Activated T-cell treated with anti-CD3 and anti-CD28 coated beads for 4 hours (primary cell): ENCODE results near the gene SPIRE2.
"Not testable (repeated sequence)": the region's sequence is repeated elsewhere in the genome, so short reads cannot be mapped to it uniquely, and the experiment has no call there.

Experiments
- DNase-seq: peaks from one replicate; pipeline ENCODE4 v3.0.0-alpha.2; 2020

Gene SPIRE2

DNA sequence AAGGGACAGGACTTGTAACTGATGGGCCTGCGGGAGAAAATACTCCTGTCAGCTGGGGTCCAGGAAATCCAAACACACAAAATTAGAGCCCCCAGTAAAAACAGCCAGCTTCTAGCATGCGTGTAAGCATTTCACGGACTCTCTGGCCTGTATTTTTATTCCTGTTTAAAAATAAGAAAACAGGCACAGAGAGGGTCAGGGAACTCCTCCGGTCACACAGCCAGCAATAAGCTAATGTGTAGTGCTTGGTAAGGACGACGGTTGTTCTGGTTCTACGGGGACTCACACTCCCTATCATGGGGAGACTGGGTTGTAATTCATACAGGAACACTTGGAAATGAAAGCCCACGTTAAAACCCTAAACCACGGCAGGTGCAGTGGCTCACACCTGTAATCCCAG is 43.6 kb downstream of the SPIRE2 start:
- DNase-seq, result no peak

DNA sequence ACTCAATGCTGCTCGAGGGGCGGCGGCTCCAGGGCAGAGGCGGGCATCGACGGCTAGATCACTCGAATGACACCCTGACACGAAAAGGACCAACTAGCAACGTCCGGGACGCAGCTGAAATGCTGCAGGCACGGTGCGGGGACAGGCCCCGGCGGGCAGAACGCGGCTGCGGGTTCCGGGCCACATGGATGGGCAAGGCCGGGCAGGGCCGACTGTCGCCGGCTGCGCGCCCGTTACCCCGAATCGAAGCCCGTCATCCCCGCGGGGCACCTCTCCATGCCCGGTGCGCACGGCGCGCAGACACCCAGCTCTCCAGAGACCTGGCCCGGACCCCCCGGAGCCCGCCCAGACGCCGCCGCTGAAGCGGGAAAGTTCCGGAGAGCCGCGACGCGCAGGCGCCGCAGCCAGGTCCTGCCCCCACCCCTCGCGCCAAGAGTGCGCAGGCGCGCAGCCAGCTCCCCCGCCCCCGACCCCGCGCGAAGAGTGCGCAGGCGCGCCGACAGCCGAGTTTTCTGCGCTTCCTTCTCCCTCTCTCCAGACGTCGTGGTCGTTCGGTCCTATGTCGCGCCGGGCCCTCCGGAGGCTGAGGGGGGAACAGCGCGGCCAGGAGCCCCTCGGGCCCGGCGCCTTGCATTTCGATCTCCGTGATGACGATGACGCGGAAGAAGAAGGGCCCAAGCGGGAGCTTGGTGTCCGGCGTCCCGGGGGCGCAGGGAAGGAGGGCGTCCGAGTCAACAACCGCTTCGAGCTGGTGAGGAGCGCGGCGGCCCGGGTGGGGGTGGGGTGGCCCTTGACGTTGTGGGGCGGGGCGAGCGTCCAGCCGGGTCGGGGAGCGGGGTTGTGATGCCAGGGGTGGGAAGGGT is 45.1 kb downstream of the SPIRE2 start, which contains the start of gene TCF25:
TSS of gene TCF25 (plus strand) at position 484 of the 863 bp plus-strand sequence. CDS start at position 560, 76 bp downstream.
- DNase-seq, result peak; percentile 78

DNA sequence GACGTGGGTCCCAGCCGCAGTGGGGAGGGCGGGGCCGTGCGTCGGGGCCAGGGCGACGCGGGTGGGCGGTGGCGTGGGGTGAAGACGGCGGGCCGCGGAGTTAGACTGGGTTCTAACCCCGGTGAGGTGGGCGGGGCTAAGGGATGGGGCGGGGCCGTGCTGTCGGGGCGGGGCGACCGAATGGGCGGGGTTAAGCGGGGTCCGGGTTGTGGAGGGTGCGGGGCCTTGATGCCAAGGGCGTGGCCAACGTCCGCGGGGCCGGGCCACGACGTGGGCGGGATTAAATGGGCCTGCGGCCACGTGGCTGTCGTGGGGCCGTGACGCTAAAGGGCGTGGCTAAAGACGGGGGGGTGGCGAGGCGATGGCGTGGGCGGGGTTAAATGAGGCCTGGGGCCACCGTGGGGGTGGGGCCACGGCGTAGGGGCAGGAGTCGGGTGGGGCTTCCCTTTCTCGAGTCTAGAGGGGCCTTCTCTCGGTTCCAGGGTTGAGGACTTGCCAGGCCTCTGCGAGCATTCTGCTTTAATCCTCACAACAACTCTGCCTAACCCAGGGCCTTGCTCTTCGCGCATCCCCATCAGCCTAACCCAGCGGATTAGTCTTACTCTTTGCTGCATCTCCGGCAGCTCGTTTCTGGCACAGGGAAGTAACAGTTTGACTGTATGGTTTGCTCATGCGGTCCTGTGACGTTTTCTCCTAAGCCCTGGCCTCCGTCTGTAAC is 45.9 kb downstream of the SPIRE2 start:
- peak; percentile 94 for DNase-seq

DNA sequence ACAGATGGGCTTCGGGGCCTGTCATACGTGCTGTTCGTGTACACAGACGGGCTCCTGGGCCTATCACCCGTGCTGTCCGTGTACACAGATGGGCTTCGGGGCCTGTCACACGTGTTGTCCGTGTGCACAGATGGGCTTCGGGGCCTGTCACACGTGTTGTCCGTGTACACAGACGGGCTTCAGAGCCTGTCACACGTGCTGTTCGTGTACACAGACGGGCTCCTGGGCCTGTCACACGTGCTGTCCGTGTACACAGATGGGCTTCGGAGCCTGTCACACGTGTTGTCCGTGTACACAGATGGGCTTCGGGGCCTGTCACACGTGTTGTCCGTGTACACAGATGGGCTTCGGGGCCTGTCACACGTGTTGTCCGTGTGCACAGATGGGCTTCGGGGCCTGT is 50.8 kb downstream of the SPIRE2 start:
- DNase-seq, result not testable (repeated sequence)

DNA sequence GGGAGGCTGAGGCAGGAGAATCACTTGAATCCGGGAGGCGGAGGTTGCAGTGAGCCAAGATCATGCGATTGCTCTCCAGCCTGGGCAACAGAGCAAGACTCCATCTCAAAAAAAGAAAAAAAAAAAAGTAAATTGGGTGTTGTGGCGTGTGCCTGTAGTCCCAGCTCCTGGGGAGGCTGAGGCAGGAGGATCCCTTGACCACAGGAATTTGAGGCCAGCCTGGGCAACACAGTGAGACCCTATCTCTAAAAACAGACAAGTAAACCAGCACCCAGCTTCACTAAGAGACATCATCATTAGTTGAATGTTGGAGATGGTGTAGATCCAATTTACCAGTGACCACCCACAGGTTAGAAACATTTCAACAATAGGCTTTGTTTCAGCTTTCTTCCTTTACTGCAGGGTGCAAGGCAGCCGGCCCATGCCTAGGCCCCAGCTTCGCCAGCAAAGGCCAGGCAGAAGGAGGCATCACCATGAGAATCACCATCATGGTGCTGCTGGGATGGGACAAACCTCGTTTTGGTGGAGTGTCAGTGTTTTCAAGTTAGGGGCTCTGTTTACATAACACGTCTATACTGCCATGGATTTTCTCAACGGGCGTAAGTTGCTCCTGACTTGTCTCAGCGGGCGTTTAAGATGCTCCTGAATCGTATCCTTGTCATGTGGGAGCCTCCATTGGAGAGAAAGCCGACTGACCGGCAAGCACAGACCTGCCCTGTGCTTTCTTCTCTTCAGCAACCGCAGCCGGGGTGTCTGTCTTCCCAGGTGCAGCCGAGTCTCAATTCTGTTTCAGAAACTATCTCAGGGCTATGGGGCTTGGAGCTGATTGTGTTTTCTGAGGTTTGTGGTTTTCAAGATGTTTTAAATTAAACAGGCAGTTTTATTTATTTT is 52.4 kb downstream of the SPIRE2 start:
- no peak for DNase-seq

DNA sequence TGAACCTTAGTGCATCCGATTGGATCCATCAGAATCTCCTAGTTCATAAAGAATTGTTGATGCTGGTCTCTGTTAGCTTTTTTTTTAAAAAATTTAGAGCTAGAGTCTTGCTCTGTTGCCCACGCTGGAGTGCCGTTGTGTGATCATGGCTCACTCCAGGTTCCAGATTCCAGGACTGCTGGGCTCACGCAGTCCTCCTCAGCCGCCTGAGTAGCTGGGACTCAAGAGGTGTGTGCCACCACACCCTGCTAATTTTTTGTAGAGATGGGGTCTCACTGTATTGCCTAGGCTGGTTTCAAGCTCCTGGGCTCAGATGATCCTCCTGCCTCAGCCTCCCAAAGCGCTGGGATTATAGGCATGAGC is 53.1 kb downstream of the SPIRE2 start:
- no peak for DNase-seq

DNA sequence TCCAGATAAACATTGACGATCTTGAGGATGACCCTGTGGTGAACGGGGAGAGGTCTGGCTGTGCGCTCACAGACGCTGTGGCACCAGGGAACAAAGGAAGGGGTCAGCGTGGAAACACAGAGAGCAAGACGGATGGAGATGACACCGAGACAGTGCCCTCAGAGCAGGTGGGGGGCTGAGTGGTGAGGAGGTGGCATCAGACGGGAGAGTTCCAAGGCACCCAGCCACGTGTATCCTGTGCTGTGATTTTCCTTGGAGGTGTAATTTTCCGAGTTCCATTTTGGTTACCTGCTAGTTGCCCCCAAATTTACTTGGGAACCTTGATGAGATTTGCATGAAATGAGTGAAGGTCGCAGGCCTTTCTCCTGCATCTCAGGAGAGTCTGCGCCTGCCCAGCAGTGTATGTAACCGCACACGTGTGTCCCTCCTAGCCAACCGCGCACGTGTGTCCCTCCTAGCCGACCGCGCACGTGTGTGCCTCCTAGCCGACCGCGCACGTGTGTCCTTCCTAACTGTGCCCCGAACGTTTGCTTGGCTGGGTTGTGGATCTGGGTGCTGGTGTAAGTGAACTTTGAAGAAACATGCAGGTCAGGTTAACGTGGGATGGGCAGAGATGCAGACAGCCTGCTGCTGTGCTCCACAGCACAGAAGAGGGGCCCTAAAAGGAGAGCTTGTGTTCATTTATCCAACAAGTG is 55.2 kb downstream of the SPIRE2 start:
- no peak for DNase-seq

DNA sequence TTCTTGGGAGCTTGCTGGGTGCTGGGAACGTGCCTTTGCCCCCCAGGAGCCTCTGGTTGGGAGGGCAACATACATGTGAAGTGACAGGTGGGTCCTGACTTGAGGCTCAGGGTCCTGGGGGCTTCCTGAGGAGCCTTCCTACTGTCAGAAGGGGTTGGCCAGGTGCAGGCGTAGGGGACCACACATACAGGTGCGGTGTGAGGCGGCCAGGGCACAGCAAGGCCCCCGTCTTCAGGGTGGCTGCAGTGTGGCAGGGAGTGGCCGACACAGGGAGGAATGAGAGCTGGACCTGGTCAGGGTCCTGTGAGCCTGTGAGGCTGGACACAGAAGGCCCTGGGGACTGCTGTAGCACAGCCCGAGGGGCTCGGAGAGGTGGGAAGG is 55.8 kb downstream of the SPIRE2 start:
- no peak for DNase-seq

DNA sequence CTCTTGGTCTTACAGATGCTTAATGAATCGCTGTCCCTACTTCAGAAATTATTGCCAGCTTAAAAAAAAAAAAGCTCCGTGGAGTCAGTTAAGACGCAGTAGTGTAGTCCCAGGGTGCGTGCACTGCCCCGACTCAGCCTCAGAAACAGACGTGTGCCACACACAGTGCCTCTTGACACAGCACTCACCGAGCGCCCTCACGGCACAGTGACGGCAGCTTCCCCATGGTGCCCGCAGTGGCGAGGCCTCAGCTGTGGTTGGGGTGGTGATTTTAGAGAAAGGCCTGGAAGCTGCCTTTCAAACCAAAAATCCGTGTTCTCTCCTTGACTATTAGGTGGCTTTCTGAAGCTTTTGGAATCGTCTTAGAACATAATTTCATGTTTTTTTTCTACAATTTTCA is 59.0 kb downstream of the SPIRE2 start:
- DNase-seq, result no peak

DNA sequence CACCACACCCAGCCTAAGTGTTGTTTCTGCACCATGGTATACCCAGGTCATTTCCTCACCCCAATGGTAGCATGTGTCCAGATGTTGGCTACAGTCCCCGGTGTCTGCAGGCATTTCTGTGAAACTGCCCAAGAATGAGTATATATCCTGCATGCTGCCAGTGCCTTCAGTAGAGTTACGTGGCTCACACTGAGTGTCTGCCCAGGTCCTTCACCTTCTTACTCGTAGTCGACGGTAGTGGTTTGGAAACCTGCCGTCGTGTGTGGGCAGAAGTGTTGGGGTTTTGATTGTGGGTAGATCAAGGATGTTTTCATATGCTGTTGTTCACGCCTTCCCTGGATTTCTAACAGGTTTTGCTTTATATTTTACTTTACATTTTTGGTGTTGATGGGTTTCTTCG is 61.9 kb downstream of the SPIRE2 start:
- no peak for DNase-seq

DNA sequence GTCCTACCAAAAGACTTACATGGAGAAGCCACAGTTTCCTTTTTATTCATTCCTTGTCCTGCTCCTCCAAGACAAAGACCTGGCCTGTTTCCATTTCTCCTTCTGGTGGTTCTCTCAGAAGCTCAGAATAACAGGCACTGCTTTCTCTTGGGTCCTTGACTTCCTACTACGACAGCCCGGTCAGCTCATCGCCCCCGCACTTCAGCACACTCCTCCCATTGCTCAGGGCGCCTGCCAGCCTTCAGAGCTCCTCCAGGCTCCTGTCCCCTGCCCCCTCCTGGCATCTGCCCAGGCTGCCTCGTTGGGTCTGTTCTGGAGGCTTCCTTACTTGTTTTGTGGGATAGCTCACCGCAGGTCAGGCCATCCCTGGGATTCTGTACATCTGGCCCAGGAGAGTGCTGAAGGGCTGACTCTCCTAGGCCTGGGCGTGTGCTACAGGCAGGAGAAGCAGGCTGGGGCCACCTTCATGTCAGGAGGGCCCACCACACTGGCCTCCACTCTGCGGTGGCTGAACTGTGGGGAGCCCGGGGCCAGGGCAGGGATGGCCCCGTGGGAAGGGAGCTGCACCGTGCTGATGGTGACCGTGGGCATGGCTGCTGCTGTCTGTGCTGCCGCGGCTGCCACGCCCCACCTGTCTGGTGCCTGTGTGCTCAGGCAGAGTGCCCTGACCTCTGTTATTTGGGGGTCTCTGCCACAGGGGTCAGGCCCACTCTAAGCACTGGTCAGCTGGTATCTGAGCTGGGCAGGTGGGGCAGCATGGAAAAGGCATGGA is 62.8 kb downstream of the SPIRE2 start:
- DNase-seq, result no peak

DNA sequence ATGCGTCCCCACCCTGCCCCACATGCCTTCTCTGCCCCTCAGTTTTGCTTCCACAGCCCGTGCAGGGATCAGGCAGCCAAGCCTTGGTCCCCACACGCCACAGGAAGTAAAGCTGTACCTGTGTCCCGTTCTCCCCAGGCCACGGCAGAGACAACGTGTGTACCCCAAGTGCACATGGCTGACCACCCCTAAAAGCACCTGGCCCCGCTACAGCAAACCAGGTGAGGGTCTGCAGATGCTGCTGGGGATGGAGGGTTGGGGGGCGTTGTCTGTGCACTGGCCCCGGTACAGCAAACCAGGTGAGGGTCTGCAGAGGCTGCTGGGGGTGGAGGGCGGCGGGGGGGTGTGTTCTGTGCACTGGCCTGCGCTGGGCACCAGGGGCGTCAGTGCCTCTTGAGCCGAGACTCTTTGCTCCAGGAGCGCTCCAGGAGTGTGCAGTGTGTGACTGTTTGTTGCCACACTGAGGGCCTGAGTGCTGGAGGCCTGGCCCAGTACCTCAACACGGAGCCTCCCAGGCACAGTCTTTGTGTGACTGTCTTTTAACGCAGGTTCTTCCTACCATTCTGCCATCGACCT is 63.9 kb downstream of the SPIRE2 start:
- DNase-seq, result no peak

DNA sequence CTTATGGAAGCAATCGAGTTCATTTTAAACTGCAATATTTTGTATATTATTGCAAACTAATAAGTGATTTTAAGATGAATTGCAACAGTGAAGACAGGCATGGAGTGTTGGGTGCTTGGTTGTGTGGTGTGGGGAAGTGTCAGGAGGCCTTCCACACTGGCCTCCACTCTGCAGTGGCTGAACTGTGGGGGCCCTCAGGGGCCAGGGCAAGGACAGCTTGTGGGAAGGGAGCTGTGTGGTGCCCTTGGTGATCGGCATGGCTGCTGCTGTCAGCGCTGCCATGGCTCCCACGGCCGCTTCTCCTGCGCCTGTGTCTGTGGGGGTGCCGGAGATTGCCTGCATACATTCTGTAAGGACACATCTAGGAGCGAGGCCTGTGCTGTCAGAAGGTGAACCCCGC is 64.4 kb downstream of the SPIRE2 start:
- DNase-seq, result no peak

DNA sequence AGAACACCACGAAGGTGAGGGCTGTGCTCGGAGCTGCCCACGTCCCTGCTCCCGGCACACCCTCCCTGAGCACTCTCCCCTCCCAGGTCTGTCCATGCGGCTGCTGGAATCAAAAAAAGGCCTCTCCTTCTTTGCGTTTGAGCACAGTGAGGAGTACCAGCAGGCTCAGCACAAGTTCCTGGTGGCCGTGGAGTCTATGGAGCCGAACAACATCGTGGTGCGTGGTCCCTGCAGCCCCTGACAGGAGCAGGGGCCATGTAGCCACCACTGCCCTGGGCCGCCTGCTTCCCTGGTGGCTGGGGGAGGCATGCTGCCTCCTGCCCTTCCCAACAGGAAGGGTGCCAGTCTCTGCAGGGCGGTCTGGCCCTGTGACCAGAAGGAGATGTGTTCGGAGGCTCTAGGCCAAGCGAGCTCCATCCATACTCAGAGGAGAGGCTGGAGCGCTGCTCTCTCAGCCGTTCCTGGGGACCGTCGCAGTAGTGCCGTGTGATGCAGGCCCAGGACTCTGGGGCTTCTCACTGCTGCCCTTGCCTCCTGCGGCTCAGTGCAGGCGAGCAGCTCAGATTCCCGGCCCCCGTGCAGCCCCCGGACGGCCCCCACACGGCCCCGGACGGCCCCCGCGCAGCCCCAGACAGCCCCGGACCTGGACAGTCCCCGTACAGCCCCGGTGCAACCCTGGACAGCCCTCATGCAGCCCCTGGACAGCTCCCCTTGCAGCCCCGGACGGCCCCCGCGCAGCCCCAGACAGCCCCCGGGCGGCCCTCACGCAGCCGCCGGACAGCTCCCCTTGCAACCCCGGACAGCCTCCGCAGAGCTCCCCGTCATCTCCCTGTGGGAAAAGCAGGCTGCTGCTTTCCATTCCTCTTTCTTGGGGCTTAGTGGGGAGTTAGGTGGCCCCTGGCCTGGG is 65.6 kb downstream of the SPIRE2 start:
- DNase-seq, result no peak

DNA sequence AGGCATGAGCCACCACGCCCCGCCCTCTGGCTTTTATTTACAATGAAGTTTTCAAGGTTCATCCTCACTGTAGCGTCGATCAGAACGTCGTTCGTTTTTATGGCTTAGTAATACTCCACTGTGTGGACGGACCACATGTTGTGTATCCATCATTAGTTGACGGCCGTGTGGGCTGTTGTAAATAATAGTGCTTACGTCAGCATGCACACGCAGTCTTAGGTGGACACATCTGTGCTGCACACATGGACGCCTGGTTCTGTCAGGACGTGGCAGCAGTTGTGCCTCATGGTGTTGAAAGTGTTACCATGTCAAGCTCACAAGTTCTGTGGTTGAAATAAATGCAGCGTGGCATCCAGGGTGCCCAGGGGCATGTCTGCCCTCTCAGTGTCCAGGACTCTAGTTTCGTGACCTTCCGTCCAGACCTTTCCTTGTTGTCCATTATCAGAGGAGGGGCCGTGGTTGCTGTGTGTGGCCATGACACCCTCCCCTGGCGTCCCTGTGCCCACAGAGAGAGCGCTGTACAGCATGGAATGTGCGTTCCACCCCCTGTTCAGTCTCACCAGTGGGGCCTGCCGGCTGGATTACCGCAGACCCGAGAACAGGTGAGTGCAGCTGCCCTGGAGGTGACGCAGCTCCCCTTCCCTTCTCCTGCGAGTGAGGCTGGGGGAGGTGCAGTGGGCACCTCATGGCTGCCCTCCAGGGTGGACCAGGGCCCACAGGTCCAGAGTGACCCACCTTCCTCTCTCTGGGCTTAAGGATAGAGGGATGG is 67.4 kb downstream of the SPIRE2 start:
- DNase-seq, result no peak

DNA sequence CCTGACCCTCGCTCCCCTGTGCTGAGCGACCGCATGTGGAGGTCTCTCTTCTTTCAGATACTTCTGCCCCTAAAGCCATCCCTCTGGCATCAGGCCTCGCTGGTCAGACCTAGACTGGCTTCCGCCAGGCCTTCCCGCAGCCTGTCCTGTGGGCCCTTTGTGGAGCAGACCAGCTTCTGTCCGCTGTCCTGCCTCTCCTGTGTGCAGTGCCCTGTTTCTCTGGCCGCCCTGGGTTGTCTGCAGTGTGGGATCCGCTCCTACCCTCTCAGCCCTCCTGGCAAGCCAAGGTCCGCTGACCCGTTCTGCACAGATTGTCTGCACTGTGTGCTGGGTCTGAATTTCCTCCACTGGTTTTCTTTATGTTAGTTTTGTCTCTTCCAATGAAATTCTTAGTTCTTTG is 68.9 kb downstream of the SPIRE2 start:
- DNase-seq, result no peak

DNA sequence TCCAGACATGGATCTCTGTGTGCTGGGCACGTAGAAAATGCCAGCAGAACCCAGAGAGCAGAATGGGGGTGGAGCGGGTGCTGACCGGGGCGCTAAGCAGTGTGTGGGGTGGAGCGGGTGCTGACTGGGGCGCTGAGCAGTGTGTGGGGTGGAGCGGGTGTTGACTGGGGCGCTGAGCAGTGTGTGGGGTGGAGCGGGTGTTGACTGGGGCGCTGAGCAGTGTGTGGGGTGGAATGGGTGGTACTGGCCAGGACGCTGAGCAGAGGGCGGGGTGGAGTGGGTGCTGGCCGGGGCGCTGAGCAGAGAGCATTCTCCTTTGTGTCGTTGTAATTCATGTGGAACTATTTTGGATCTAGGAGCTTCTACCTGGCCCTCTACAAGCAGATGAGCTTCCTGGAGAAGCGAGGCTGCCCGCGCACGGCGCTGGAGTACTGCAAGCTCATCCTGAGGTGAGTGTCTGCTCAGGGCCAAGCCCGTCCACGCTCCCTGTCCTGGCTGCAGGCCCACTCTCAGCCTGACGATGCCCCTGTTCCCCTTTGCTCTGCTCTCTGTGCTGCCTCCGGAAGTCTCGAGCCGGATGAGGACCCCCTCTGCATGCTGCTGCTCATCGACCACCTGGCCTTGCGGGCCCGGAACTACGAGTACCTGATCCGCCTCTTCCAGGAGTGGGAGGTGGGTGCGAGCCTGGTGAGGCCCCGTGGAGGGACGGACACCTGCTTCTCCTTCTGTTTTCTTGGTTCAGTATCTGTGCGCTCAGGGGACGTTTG is 70.1 kb downstream of the SPIRE2 start:
- DNase-seq, result no peak

DNA sequence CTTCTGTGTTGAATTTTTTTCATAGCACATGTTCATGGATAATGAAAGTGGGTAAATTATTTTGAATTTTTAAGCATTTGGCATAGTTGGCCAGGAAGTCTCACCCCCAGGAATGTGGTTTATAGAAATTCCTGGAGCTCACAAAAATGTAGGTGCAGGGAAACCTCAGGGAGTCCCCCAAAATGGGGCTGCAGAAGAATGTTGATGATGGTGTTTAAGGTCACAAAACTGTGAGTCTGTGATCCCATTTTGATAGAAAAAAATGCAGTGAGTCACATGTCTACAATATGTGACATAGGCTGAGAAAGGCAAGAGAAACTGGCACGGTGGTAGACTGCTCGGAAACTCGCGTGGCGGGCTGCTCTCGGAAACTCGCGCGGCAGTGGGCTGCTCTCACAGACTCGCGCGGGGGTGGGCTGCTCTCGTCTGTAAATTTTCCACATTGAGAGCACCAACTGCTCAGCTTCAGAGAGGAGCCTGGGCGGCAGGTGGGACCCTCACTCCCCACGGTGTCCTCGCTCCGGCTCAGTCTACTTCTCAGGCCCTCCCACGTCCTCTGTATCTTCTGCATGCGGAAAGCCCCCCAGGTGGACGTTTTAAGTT is 71.7 kb downstream of the SPIRE2 start:
- DNase-seq, result no peak
